HEK293T (cell line): ENCODE results near the gene NDUFAF5.

Source experiments
- SUZ12 ChIP-seq: fragments of 450-650 bp; IDR thresholded peaks from 2 replicates; pipeline ENCODE4 v1.6.1; 2016; ENCODE audit warnings: mild to moderate bottlenecking
- ZNF384 ChIP-seq: fragments of 450-650 bp; IDR thresholded peaks from 2 replicates; pipeline ENCODE4 v1.6.1; 2016

- TF ChIP-seq SUZ12 (no peak), ZNF384 (no peak)
Measured at GRCh38 chr20:13825465-13825864, 40.6 kb downstream of the NDUFAF5 start.
